Naive thymus-derived CD4-positive, alpha-beta T cell (primary cell): ENCODE measurements around the gene MKNK1. TPM values are rescaled to one million over a fixed set of nuclear protein-coding genes. Genes with fewer than 3 reads are reported as not detected.
A peak's percentile ranks its signal among the peaks of the same experiment; 100 is the strongest.

Experiments
- ATAC-seq: fragments of 150-1000 bp; cut with Tn5 transposase; 2 replicates; pipeline ENCODE4 v1.10.0; 2021; ENCODE audit warnings: mild to moderate bottlenecking, moderate library complexity
- CTCF ChIA-PET: fragments of 350-600 bp; sonication (Branson Sonifier 250); formaldehyde crosslinking; loops from one replicate; lab custom pipeline; 2021; ENCODE audit warnings: antibody characterized with exemption; lab: Charles Lee
- POLR2A ChIA-PET: fragments of 350-600 bp; sonication (Branson Sonifier 250); formaldehyde crosslinking; loops from one replicate; lab custom pipeline; 2021; ENCODE audit warnings: antibody characterized with exemption, inconsistent platforms; lab: Charles Lee
- DNase-seq, 9 donors: peaks; one replicate each; pipeline versions ENCODE4 v3.0.0 to v3.0.0-alpha.2; 2020 to 2022; ENCODE audit warnings: mixed read lengths in 1 of 9
- H3K27ac ChIP-seq: one replicate; pipeline ENCODE4 v1.7.0; 2013; ENCODE audit warnings: mild to moderate bottlenecking, low read depth, low read length, moderate library complexity
- H3K27me3 ChIP-seq, 2 donors: one replicate each; pipeline ENCODE4 v1.7.0; 2013; ENCODE audit warnings: low read length in 2 of 2, mild to moderate bottlenecking in 2 of 2, moderate library complexity in 2 of 2; ENCODE audit not compliant: control insufficient read depth in 2 of 2, insufficient read depth in 2 of 2
- H3K36me3 ChIP-seq, 3 experiments: 1 replicate in 2 of 3; 2 replicates in 1 of 3; pipeline ENCODE4 v1.7.0; 2013; ENCODE audit warnings: low read length in 3 of 3, mild to moderate bottlenecking in 3 of 3, moderate library complexity in 1 of 3; ENCODE audit not compliant: insufficient read depth in 3 of 3, control insufficient read depth in 2 of 3
- H3K4me1 ChIP-seq, 2 donors: one replicate each; pipeline ENCODE4 v1.7.0; 2013; ENCODE audit warnings: low read length in 2 of 2, mild to moderate bottlenecking in 2 of 2, moderate library complexity in 1 of 2; ENCODE audit not compliant: control insufficient read depth in 2 of 2, insufficient read depth in 2 of 2
- H3K4me3 ChIP-seq: 2 replicates; pipeline ENCODE4 v1.7.0; 2013; ENCODE audit warnings: mild to moderate bottlenecking, low read length
- H3K9me3 ChIP-seq, 3 experiments: 1 replicate in 2 of 3; 2 replicates in 1 of 3; pipeline ENCODE4 v1.7.0; 2013; ENCODE audit warnings: low read length in 3 of 3; ENCODE audit not compliant: control insufficient read depth in 2 of 3
- H3K27ac Mint-ChIP-seq, 9 donors: one replicate each; pipeline ENCODE4 v1.8.0; 2020 to 2022; ENCODE audit warnings: mixed read lengths in 9 of 9, mild to moderate bottlenecking in 8 of 9, moderate library complexity in 5 of 9, inconsistent platforms in 2 of 9
- H3K27me3 Mint-ChIP-seq, 5 donors: one replicate each; pipeline ENCODE4 v1.8.0; 2021 to 2022; ENCODE audit warnings: mixed read lengths in 5 of 5, mild to moderate bottlenecking in 1 of 5
- H3K36me3 Mint-ChIP-seq, 5 donors: one replicate each; pipeline ENCODE4 v1.8.0; 2020 to 2022; ENCODE audit warnings: mixed read lengths in 5 of 5, mild to moderate bottlenecking in 3 of 5, inconsistent platforms in 1 of 5
- H3K4me1 Mint-ChIP-seq, 7 donors: one replicate each; pipeline ENCODE4 v1.8.0; 2020 to 2022; ENCODE audit warnings: mixed read lengths in 7 of 7, mild to moderate bottlenecking in 3 of 7, inconsistent platforms in 1 of 7
- H3K4me3 Mint-ChIP-seq, 10 donors: one replicate each; pipeline ENCODE4 v1.8.0; 2020 to 2022; ENCODE audit warnings: mild to moderate bottlenecking in 10 of 10, mixed read lengths in 10 of 10, moderate library complexity in 6 of 10, inconsistent platforms in 2 of 10
- H3K9me3 Mint-ChIP-seq, 11 donors: one replicate each; pipeline ENCODE4 v1.8.0; 2020 to 2022; ENCODE audit warnings: mixed read lengths in 11 of 11, mild to moderate bottlenecking in 4 of 11, inconsistent platforms in 1 of 11, moderate library complexity in 1 of 11
- intact Hi-C, 2 donors: fragments of 100-400 bp; cut with micrococcal nuclease; formaldehyde crosslinking; loops; one replicate each; pipeline ENCODE4 v1.15.1; 2023
- polyA plus RNA-seq, 2 donors: library from polyadenylated mRNA; unstranded; fragments of 300-500 nt; fragmentation: Illumina TruSeq; gene quantifications; one replicate each; pipeline ENCODE4 v1.2.3, GENCODE V29; 2021
- total RNA-seq, 6 experiments: library from RNA in 5 of 6; stranded (reverse) in 5 of 6; gene quantifications; 1 replicate in 5 of 6; 2 replicates in 1 of 6; pipeline ENCODE4 v1.2.3 and lab custom pipeline; 2021 to 2026

Gene MKNK1
- total and polyA plus RNA-seq, 7 experiments from 2014 or later = 21.9 to 80.1 (median 53.3) TPM

- DNase-seq (no peak), ATAC-seq (no peak)
- CTCF ChIA-PET = no interaction called here
- H3K36me3 ChIP-seq = peaks cover 0 to 66% (median 0%) of the 10 kb centered on the region in 3 experiments
- no peaks in the 10 kb centered on the region for H3K27me3 Mint-ChIP-seq
- no peak overlapping the region for H3K27ac Mint-ChIP-seq
- H3K4me1 ChIP-seq = no peaks in the 10 kb centered on the region
- H3K36me3 Mint-ChIP-seq = peaks cover 7 to 55% (median 32%) of the 10 kb centered on the region in 5 donors
- H3K4me3 ChIP-seq = no peak overlapping the region
- peaks cover 0 to 2% (median 0%) of the 10 kb centered on the region in 11 donors for H3K9me3 Mint-ChIP-seq
- H3K27ac ChIP-seq = no peak overlapping the region
- POLR2A ChIA-PET = no interaction called here
- no peaks in the 10 kb centered on the region for H3K9me3 ChIP-seq
- no peaks in the 10 kb centered on the region for H3K4me1 Mint-ChIP-seq
- H3K27me3 ChIP-seq = no peaks in the 10 kb centered on the region
- no peak overlapping the region for H3K4me3 Mint-ChIP-seq
- intact Hi-C loops = no loop called here
Observed at GRCh38 chr1:46563341-46563740, 40.7 kb downstream of the MKNK1 start.

- DNase-seq (no peak), ATAC-seq (no peak)
- Mint-ChIP-seq H3K4me3 (no peak overlapping the region), H3K36me3 (peaks cover 3 to 54% (median 28%) of the 10 kb centered on the region in 5 donors), H3K4me1 (peaks cover 0 to 2% (median 0%) of the 10 kb centered on the region in 7 donors), H3K27ac (no peak overlapping the region), H3K27me3 (no peaks in the 10 kb centered on the region), H3K9me3 (peaks cover 0 to 2% (median 0%) of the 10 kb centered on the region in 11 donors)
- Histone ChIP-seq H3K4me1 (no peaks in the 10 kb centered on the region), H3K27me3 (no peaks in the 10 kb centered on the region), H3K36me3 (peaks cover 0 to 68% (median 0%) of the 10 kb centered on the region in 3 experiments), H3K9me3 (no peaks in the 10 kb centered on the region), H3K4me3 (no peak overlapping the region), H3K27ac (no peak overlapping the region)
- intact Hi-C loops = no loop called here
- CTCF ChIA-PET = no interaction called here
- POLR2A ChIA-PET = no interaction called here
Observed at GRCh38 chr1:46562498-46562897, 41.6 kb downstream of the MKNK1 start.

- Mint-ChIP-seq H3K27me3 (no peaks in the 10 kb centered on the region), H3K27ac (no peak overlapping the region), H3K9me3 (peaks cover 0 to 2% (median 0%) of the 10 kb centered on the region in 11 donors), H3K36me3 (peaks cover 3 to 30% (median 7%) of the 10 kb centered on the region in 5 donors), H3K4me1 (peaks cover 0 to 10% (median 0%) of the 10 kb centered on the region in 7 donors), H3K4me3 (no peak overlapping the region)
- Histone ChIP-seq H3K4me1 (no peaks in the 10 kb centered on the region), H3K4me3 (no peak overlapping the region), H3K27ac (no peak overlapping the region), H3K36me3 (peaks cover 0 to 49% (median 0%) of the 10 kb centered on the region in 3 experiments), H3K27me3 (no peaks in the 10 kb centered on the region), H3K9me3 (no peaks in the 10 kb centered on the region)
- no peak for ATAC-seq
- intact Hi-C loops = no loop called here
- DNase-seq = no peak
- ChIA-PET CTCF (no interaction called here), POLR2A (no interaction called here)
Observed at GRCh38 chr1:46558966-46559365, 45.1 kb downstream of the MKNK1 start.

GRCh38 chr1:46558141-46558963 lies 45.7 kb downstream of the MKNK1 start:
- intact Hi-C loops = no loop called here
- Histone ChIP-seq H3K4me3 (no peak overlapping the region), H3K27ac (no peak overlapping the region), H3K9me3 (no peaks in the 10 kb centered on the region), H3K36me3 (peaks cover 0 to 49% (median 0%) of the 10 kb centered on the region in 3 experiments), H3K4me1 (no peaks in the 10 kb centered on the region), H3K27me3 (no peaks in the 10 kb centered on the region)
- peaks cover 0 to 10% (median 0%) of the 10 kb centered on the region in 7 donors for H3K4me1 Mint-ChIP-seq
- DNase-seq = no peak
- CTCF ChIA-PET = no interaction called here
- no peak overlapping the region for H3K27ac Mint-ChIP-seq
- no peak for ATAC-seq
- no peak overlapping the region for H3K4me3 Mint-ChIP-seq
- H3K27me3 Mint-ChIP-seq = no peaks in the 10 kb centered on the region
- peaks cover 0 to 2% (median 0%) of the 10 kb centered on the region in 11 donors for H3K9me3 Mint-ChIP-seq
- POLR2A ChIA-PET = no interaction called here
- peaks cover 2 to 27% (median 5%) of the 10 kb centered on the region in 5 donors for H3K36me3 Mint-ChIP-seq

- H3K9me3 Mint-ChIP-seq = peaks cover 0 to under 1% (median 0%) of the 10 kb centered on the region in 11 donors
- ChIA-PET POLR2A (no interaction called here), CTCF (no interaction called here)
- no peaks in the 10 kb centered on the region for H3K9me3 ChIP-seq
- H3K27me3 ChIP-seq = no peaks in the 10 kb centered on the region
- peak overlapping the region in 2 of 9 donors; percentile 38 to 78 for H3K27ac Mint-ChIP-seq
- peaks cover 0 to 18% (median 3%) of the 10 kb centered on the region in 5 donors for H3K36me3 Mint-ChIP-seq
- H3K36me3 ChIP-seq = peaks cover 0 to 40% (median 0%) of the 10 kb centered on the region in 3 experiments
- intact Hi-C loops = no loop called here
- no peak overlapping the region for H3K4me3 ChIP-seq
- H3K4me1 ChIP-seq = no peaks in the 10 kb centered on the region
- no peaks in the 10 kb centered on the region for H3K27me3 Mint-ChIP-seq
- no peak overlapping the region for H3K27ac ChIP-seq
- DNase-seq (no peak), ATAC-seq (no peak)
- no peak overlapping the region for H3K4me3 Mint-ChIP-seq
- peaks cover 0 to 10% (median 0%) of the 10 kb centered on the region in 7 donors for H3K4me1 Mint-ChIP-seq
Observed at GRCh38 chr1:46557403-46557802, 46.7 kb downstream of the MKNK1 start.

- H3K27ac Mint-ChIP-seq = peak overlapping the region in 2 of 9 donors; percentile 16 to 23
- intact Hi-C loops = no loop called here
- POLR2A ChIA-PET = no interaction called here
- H3K27ac ChIP-seq = no peak overlapping the region
- ATAC-seq = peak; percentile 49
- peaks cover 0 to 37% (median 0%) of the 10 kb centered on the region in 3 experiments for H3K36me3 ChIP-seq
- CTCF ChIA-PET = interaction anchor here (0.6 kb wide), 1 partner anchor 13 kb away, joined by 4 read pairs; no protein-coding TSS in a partner anchor
- H3K36me3 Mint-ChIP-seq = peaks cover 0 to 15% (median 3%) of the 10 kb centered on the region in 5 donors
- no peak overlapping the region for H3K4me3 Mint-ChIP-seq
- peaks cover 0 to 10% (median 0%) of the 10 kb centered on the region in 7 donors for H3K4me1 Mint-ChIP-seq
- no peaks in the 10 kb centered on the region for H3K27me3 Mint-ChIP-seq
- H3K27me3 ChIP-seq = no peaks in the 10 kb centered on the region
- no peak overlapping the region for H3K4me3 ChIP-seq
- no peak for DNase-seq
- no peaks in the 10 kb centered on the region for H3K4me1 ChIP-seq
- H3K9me3 ChIP-seq = no peaks in the 10 kb centered on the region
- H3K9me3 Mint-ChIP-seq = no peaks in the 10 kb centered on the region
Observed at GRCh38 chr1:46556822-46557221, 47.2 kb downstream of the MKNK1 start.
